Activated T-cell treated with anti-CD3 and anti-CD28 coated beads, Interleukin-2, amount 50 U/mL, for 72 hours (primary cell): ENCODE measurements around the gene POP5. TPM values are rescaled to one million over a fixed set of nuclear protein-coding genes. Genes with fewer than 3 reads are reported as not detected.
"Not testable (repeated sequence)": the region's sequence is repeated elsewhere in the genome, so short reads cannot be mapped to it uniquely, and the experiment has no call there.

Source experiments
- ATAC-seq, 2 donors: fragments of 150-1000 bp; cut with Tn5 transposase; replicated peaks in 1 of 2; 2 replicates each; pipeline ENCODE4 v1.10.0; 2021; ENCODE audit warnings: moderate library complexity in 2 of 2, mild to moderate bottlenecking in 1 of 2
- DNase-seq, 2 donors: peaks; one replicate each; pipeline ENCODE4 v3.0.0; 2021 to 2022; ENCODE audit warnings: mixed read lengths in 1 of 2
- H3K27ac Mint-ChIP-seq: one replicate; pipeline ENCODE4 v1.8.0; 2022; ENCODE audit warnings: mild to moderate bottlenecking, moderate library complexity, mixed read lengths
- H3K27me3 Mint-ChIP-seq: one replicate; pipeline ENCODE4 v1.8.0; 2022; ENCODE audit warnings: low read depth, mixed read lengths
- H3K36me3 Mint-ChIP-seq, 2 donors: one replicate each; pipeline ENCODE4 v1.8.0; 2022; ENCODE audit warnings: mixed read lengths in 2 of 2, mild to moderate bottlenecking in 1 of 2; ENCODE audit not compliant: insufficient read depth in 2 of 2
- H3K4me1 Mint-ChIP-seq: one replicate; pipeline ENCODE4 v1.8.0; 2022; ENCODE audit warnings: low read depth, mixed read lengths
- H3K4me3 Mint-ChIP-seq, 2 donors: one replicate each; pipeline ENCODE4 v1.8.0; 2022; ENCODE audit warnings: mild to moderate bottlenecking in 2 of 2, mixed read lengths in 2 of 2, moderate library complexity in 2 of 2
- H3K9me3 Mint-ChIP-seq, 2 donors: one replicate each; pipeline ENCODE4 v1.8.0; 2022; ENCODE audit warnings: mixed read lengths in 2 of 2
- total RNA-seq, 2 donors: library from RNA; stranded (reverse); gene quantifications; one replicate each; pipeline ENCODE4 v1.2.3, GENCODE V29; 2022

The POP5 gene, protein sequence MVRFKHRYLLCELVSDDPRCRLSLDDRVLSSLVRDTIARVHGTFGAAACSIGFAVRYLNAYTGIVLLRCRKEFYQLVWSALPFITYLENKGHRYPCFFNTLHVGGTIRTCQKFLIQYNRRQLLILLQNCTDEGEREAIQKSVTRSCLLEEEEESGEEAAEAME
- total RNA-seq = 10 to 100 TPM; 37.4 to 40.8 TPM

GRCh38 chr12:120580787-120581723 is at the start of gene POP5:
Gene POP5, minus strand, starts transcription at chr12:120581402. Its CDS starts 40 bp downstream, at chr12:120581362.
- DNase-seq = peak; percentile 96 to 97
- peaks cover 53% of the 10 kb centered on the region for H3K4me1 Mint-ChIP-seq
- ATAC-seq = peak; percentile 93 to 95
- H3K36me3 Mint-ChIP-seq = peaks cover 11% of the 10 kb centered on the region in 2 donors
- peak within 1 kb of the TSS; percentile 96 for H3K27ac Mint-ChIP-seq
- H3K4me3 Mint-ChIP-seq = peak within 1 kb of the TSS; percentile 98 to 99
- no peaks in the 10 kb centered on the region for H3K27me3 Mint-ChIP-seq
- H3K9me3 Mint-ChIP-seq = no peaks in the 10 kb centered on the region

DNA sequence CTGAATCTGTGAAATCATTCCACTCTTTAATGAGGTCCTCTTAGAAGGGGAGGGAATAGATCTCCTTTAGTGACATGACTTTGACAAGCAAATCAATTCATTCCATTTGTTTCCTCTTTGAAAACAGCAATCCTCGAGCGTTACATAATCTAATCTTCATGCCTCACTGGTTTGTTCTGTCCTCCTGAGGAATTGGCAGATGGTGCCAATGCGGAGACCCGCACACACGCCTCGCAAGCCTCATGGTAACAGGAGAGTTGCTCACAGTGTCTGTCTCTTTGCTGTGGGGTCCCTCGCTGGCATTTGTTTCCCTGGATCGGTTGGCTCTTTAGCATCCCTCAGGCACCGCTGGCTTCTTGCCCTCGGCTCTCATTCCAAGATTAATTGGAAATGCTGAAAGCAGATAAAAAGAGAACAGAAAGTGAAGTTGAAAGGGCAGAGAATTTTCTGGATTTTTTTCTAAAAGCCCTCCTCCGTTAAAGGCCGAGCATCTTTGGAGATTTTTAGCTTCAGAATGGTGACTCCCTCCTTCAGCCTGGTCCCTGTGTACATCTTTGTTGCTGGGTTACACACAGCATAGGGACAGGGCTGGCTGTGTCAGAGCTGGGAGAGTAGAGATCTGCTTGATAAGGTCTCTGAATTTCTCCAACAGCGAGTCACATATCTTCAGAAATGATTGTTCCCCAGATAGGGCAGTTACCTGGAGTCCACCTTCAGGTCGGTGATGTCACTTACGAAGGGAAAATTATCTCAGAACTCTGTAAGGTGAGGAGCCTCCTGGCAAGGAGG is 49.1 kb upstream of the POP5 start:
- Mint-ChIP-seq H3K9me3 (no peaks in the 10 kb centered on the region), H3K27ac (no peak overlapping the region), H3K4me3 (no peak overlapping the region), H3K36me3 (no peaks in the 10 kb centered on the region), H3K27me3 (peaks cover 4% of the 10 kb centered on the region), H3K4me1 (no peaks in the 10 kb centered on the region)
- ATAC-seq (no peak), DNase-seq (no peak)

DNA sequence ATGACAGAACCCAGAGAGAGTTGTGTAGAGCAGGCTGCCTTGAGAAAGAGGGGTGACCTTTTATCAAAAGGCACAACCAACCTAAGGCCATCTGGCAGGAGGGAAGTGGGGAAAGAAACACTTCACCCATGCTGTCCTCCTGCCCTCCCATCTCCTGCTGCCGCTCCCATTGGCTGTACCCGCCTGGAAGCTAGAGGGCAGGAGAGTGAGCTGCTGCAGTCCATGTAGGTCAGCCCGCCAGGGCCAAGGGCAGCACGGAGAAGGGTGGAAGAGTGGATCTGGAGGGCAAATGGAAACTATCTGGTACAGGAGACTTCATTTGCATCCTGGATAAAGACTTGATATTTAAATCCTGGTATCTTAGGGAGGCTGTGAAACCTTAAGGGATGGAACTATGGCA is 47.7 kb upstream of the POP5 start:
- no peaks in the 10 kb centered on the region for H3K36me3 Mint-ChIP-seq
- no peaks in the 10 kb centered on the region for H3K4me1 Mint-ChIP-seq
- H3K27ac Mint-ChIP-seq = no peak overlapping the region
- H3K9me3 Mint-ChIP-seq = no peaks in the 10 kb centered on the region
- DNase-seq = no peak
- ATAC-seq = no peak
- H3K4me3 Mint-ChIP-seq = no peak overlapping the region
- H3K27me3 Mint-ChIP-seq = peaks cover 4% of the 10 kb centered on the region

DNA sequence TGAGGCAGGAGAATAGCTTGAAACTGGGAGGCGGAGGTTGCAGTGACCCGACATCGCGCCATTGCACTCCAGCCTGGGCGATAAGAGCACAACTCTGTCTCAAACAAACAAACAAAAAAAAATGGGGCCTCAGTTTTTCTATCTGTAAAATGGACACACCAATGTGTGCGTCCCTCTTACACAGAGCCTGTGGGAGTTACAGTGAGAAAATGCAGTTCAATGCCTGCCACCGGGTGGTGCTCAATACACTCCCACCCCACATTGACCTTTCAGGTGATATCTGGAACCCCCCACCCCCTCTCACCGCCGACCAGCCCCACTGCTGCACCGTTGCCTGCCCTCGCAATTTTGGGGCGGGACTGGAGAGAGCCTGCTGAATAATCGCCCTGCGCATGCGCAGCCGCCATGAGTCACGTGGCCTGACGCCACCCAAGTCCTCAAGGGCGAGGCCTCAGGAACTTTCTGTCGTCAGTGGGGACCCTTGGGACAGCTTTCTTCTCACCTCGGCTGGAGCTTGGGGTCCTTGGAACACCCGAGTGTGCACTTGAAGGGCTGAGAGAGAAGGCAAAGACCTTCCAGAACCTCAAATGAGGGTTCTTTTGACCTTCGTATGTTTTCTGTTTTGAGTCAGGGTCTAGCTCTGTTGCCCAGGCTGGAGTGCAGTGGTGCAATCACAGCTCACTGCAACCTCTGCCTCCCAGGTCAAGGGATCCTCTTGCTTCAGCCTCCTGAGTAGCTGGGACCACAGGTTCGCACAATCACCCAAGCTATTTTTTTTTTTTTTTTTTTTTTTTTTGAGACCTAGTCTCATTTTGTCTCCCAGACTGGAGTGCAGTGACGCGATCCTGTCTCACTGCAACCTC is 44.6 kb upstream of the POP5 start:
- peak; percentile 32 to 39 for DNase-seq
- H3K27me3 Mint-ChIP-seq = peaks cover 1% of the 10 kb centered on the region
- no peaks in the 10 kb centered on the region for H3K9me3 Mint-ChIP-seq
- H3K27ac Mint-ChIP-seq = no peak overlapping the region
- H3K36me3 Mint-ChIP-seq = no peaks in the 10 kb centered on the region
- peak; percentile 51 to 53 for ATAC-seq
- H3K4me3 Mint-ChIP-seq = no peak overlapping the region
- no peaks in the 10 kb centered on the region for H3K4me1 Mint-ChIP-seq

DNA sequence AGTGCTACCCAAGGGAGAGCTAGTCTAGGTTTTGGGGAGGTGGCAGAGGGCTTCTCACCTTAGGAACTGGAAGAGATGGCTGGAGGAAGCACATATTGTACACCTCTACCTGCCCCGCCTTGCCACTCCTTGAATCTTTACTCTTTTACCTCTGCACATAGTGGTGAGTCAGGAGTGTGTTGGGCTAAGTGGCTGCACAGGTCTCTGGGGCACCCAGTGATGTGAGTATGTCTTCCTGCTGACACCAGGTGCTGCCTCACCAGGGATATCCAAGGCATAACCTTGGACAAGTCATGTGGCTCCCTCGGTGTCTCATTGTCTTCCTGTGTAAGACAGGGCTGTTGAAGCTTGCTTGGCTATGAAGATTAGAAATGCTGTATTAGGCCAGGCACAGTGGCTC is 39.4 kb upstream of the POP5 start:
- no peak overlapping the region for H3K4me3 Mint-ChIP-seq
- no peak for ATAC-seq
- H3K36me3 Mint-ChIP-seq = no peaks in the 10 kb centered on the region
- H3K27me3 Mint-ChIP-seq = peaks cover 19% of the 10 kb centered on the region
- no peak for DNase-seq
- no peak overlapping the region for H3K27ac Mint-ChIP-seq
- no peaks in the 10 kb centered on the region for H3K4me1 Mint-ChIP-seq
- no peaks in the 10 kb centered on the region for H3K9me3 Mint-ChIP-seq

GRCh38 chr12:120618954-120619615 is 37.9 kb upstream of the POP5 start:
- ATAC-seq = no peak
- H3K27me3 Mint-ChIP-seq = peaks cover 19% of the 10 kb centered on the region
- no peaks in the 10 kb centered on the region for H3K9me3 Mint-ChIP-seq
- H3K36me3 Mint-ChIP-seq = no peaks in the 10 kb centered on the region
- no peak for DNase-seq
- H3K27ac Mint-ChIP-seq = no peak overlapping the region
- H3K4me3 Mint-ChIP-seq = no peak overlapping the region
- H3K4me1 Mint-ChIP-seq = peaks cover 12% of the 10 kb centered on the region

GRCh38 chr12:120617767-120618166 is 36.6 kb upstream of the POP5 start:
- Mint-ChIP-seq H3K27me3 (peaks cover 19% of the 10 kb centered on the region), H3K4me1 (peaks cover 12% of the 10 kb centered on the region)
- not testable (repeated sequence) for H3K4me3 Mint-ChIP-seq, H3K36me3 Mint-ChIP-seq, DNase-seq, H3K27ac Mint-ChIP-seq, H3K9me3 Mint-ChIP-seq, ATAC-seq

DNA sequence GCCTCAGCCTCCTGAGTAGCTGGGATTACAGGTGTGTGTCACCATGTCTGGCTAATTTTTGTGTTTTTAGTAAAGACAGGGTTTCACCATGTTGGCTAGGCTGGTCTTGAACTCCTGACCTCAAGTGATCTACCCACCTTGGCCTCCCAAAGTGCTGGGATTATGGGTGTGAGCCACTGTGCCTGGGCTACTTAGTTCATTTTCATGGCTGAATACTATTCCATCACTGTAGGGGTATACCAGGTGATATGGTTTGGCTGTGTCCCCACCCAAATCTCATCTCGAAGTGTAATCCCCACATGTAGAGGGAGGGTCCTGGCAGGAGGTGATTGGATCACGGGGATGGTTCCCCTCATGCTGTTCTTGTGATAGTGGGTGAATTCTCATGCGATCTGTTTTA is 36.0 kb upstream of the POP5 start:
- Mint-ChIP-seq H3K27me3 (peaks cover 19% of the 10 kb centered on the region), H3K4me1 (peaks cover 12% of the 10 kb centered on the region)
- H3K9me3 Mint-ChIP-seq, H3K4me3 Mint-ChIP-seq, H3K27ac Mint-ChIP-seq, H3K36me3 Mint-ChIP-seq, DNase-seq, ATAC-seq: not testable (repeated sequence)

GRCh38 chr12:120614848-120615247 is 33.6 kb upstream of the POP5 start:
- no peak for DNase-seq
- no peaks in the 10 kb centered on the region for H3K36me3 Mint-ChIP-seq
- peaks cover 9% of the 10 kb centered on the region for H3K27me3 Mint-ChIP-seq
- H3K9me3 Mint-ChIP-seq = no peaks in the 10 kb centered on the region
- H3K4me1 Mint-ChIP-seq = peaks cover 12% of the 10 kb centered on the region
- no peak overlapping the region for H3K4me3 Mint-ChIP-seq
- peak in 1 of 2 donors; percentile 45 for ATAC-seq
- peak overlapping the region; percentile 35 for H3K27ac Mint-ChIP-seq

GRCh38 chr12:120611534-120611933 is 30.3 kb upstream of the POP5 start:
- not testable (repeated sequence) for H3K27ac Mint-ChIP-seq, H3K4me3 Mint-ChIP-seq, ATAC-seq, H3K36me3 Mint-ChIP-seq, DNase-seq, H3K9me3 Mint-ChIP-seq, H3K27me3 Mint-ChIP-seq
- H3K4me1 Mint-ChIP-seq = peaks cover 12% of the 10 kb centered on the region

DNA sequence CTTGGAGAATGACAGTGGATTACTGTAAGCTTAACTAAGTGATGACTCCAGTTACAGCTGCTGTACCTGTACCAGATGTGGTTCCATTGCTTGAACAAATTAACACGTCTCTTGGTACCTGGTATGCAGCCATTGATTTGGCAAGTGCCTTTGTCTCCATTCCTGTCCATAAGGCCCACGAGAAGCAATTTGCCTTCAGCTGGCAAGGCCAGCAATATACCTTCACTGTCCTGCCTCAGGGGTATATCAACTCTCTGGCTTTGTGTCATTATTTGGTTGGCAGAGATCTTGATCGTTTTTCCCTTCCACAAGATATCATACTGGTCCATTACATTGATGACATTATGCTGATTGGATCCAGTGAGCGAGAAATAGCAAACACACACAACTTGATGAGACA is 29.4 kb upstream of the POP5 start:
- H3K36me3 Mint-ChIP-seq = no peaks in the 10 kb centered on the region
- H3K9me3 Mint-ChIP-seq = no peaks in the 10 kb centered on the region
- no peaks in the 10 kb centered on the region for H3K27me3 Mint-ChIP-seq
- peaks cover 12% of the 10 kb centered on the region for H3K4me1 Mint-ChIP-seq
- no peak for DNase-seq
- H3K27ac Mint-ChIP-seq = no peak overlapping the region
- H3K4me3 Mint-ChIP-seq = no peak overlapping the region
- no peak for ATAC-seq

- H3K27ac Mint-ChIP-seq, H3K36me3 Mint-ChIP-seq, DNase-seq, ATAC-seq, H3K4me3 Mint-ChIP-seq, H3K9me3 Mint-ChIP-seq, H3K4me1 Mint-ChIP-seq: not testable (repeated sequence)
- peaks cover 27% of the 10 kb centered on the region for H3K27me3 Mint-ChIP-seq
Measured at GRCh38 chr12:120602416-120602815, 21.2 kb upstream of the POP5 start.
